Kidney (tissue), 14 donors: ENCODE data around the gene TSHZ2. TPM values are rescaled to one million over a fixed set of nuclear protein-coding genes. Genes with fewer than 3 reads are reported as not detected.

ENCODE experiments used
- DNase-seq, 5 donors: peaks; one replicate each; pipeline ENCODE4 v3.0.0-alpha.2; 2013 to 2020
- FAIRE-seq: peaks from 2 replicates; lab custom pipeline; 2012; peaks lifted over from hg19 to GRCh38; lab: Jason Lieb, UNC
- H3K27ac ChIP-seq, 2 donors: one replicate each; pipeline ENCODE4 v1.7.0; 2013; ENCODE audit warnings: low read depth in 2 of 2, low read length in 2 of 2, inconsistent platforms in 1 of 2
- H3K27me3 ChIP-seq: one replicate; pipeline ENCODE4 v1.7.1; 2013; ENCODE audit warnings: low read length, inconsistent platforms; ENCODE audit not compliant: control insufficient read depth, insufficient read depth
- H3K36me3 ChIP-seq, 3 donors: one replicate each; pipeline versions ENCODE4 v1.7.0 to v1.7.1; 2013; ENCODE audit warnings: low read length in 3 of 3, control low read depth in 1 of 3, inconsistent platforms in 1 of 3; ENCODE audit not compliant: insufficient read depth in 3 of 3, control insufficient read depth in 2 of 3
- H3K4me1 ChIP-seq, 3 donors: one replicate each; pipeline versions ENCODE4 v1.7.0 to v1.7.1; 2013; ENCODE audit warnings: low read length in 3 of 3, inconsistent platforms in 1 of 3, low read depth in 1 of 3; ENCODE audit not compliant: control insufficient read depth in 2 of 3, insufficient read depth in 2 of 3
- H3K4me3 ChIP-seq, 3 donors: one replicate each; pipeline versions ENCODE4 v1.7.0 to v1.8.1; 2013; ENCODE audit warnings: low read length in 3 of 3, control low read depth in 1 of 3, inconsistent platforms in 1 of 3
- H3K9ac ChIP-seq, 3 donors: one replicate each; pipeline versions ENCODE4 v1.7.0 to v1.7.1; 2013; ENCODE audit warnings: low read length in 3 of 3, control low read depth in 1 of 3, inconsistent platforms in 1 of 3
- H3K9me3 ChIP-seq, 3 donors: one replicate each; pipeline versions ENCODE4 v1.7.0 to v1.7.1; 2013; ENCODE audit warnings: low read length in 3 of 3, control low read depth in 1 of 3, inconsistent platforms in 1 of 3; ENCODE audit not compliant: control insufficient read depth in 2 of 3, insufficient read depth in 1 of 3
- CTCF ChIP-seq: IDR thresholded peaks from 3 replicates; pipeline ENCODE4 v1.5.1; 2012; ENCODE audit warnings: mild to moderate bottlenecking, moderate library complexity, borderline replicate concordance; ENCODE audit not compliant: insufficient read depth; ENCODE audit errors: extremely low read depth
- intact Hi-C: fragments of 100-400 bp; cut with DNase I; formaldehyde crosslinking; loops from one replicate; pipeline ENCODE4 v1.11.1; 2022
- polyA plus RNA-seq: library from polyadenylated mRNA; stranded (reverse); fragments of 350-450 nt; fragmentation: Illumina TruSeq; extraction: RNeasy Lipid Tissue Mini Kit (QIAGEN cat#74804); gene quantifications from one replicate; pipeline ENCODE4 v1.2.3, GENCODE V29; 2014; ENCODE audit warnings: low read depth, low replicate concordance; ENCODE audit not compliant: insufficient read depth
- total RNA-seq: library from RNA; stranded (reverse); fragmentation: NEBNext Ultra II Directional; extraction: Animal tissue kit (Norgen Biotek cat#: 25700); gene quantifications from one replicate; pipeline ENCODE4 v1.2.1, GENCODE V29; 2021
- donor health status: control.
- donor health status: control.
- donor health status: control.
- donor health status: control.
- donor health status: control.
- donor health status: DM: yes; HTN: yes; CAD: no.
- donor health status: Normal renal cell carcinoma (clear cell type).

Gene TSHZ2
- total and polyA plus RNA-seq, 2 donors from 2014 or later = 0.86 to 15.5 TPM

- no peaks in the 10 kb centered on the region for H3K36me3 ChIP-seq
- H3K4me1 ChIP-seq = no peaks in the 10 kb centered on the region
- no peak overlapping the region for H3K9ac ChIP-seq
- no peak for TF ChIP-seq CTCF
- no peak overlapping the region for H3K4me3 ChIP-seq
- H3K27me3 ChIP-seq = no peaks in the 10 kb centered on the region
- intact Hi-C loops = no loop called here
- no peak for FAIRE-seq
- no peak overlapping the region for H3K27ac ChIP-seq
- DNase-seq = no peak
- H3K9me3 ChIP-seq = no peaks in the 10 kb centered on the region
These were observed 552.6 kb downstream of the TSHZ2 start for GRCh38 chr20:53524589-53525312.

- Histone ChIP-seq H3K27ac (no peak overlapping the region), H3K9me3 (no peaks in the 10 kb centered on the region), H3K27me3 (no peaks in the 10 kb centered on the region), H3K4me1 (no peaks in the 10 kb centered on the region), H3K4me3 (no peak overlapping the region), H3K9ac (no peak overlapping the region), H3K36me3 (no peaks in the 10 kb centered on the region)
- DNase-seq (no peak), FAIRE-seq (no peak)
- intact Hi-C loops = no loop called here
- no peak for TF ChIP-seq CTCF
These were observed 555.0 kb downstream of the TSHZ2 start for GRCh38 chr20:53527196-53527595.

- H3K9me3 ChIP-seq = no peaks in the 10 kb centered on the region
- H3K27ac ChIP-seq = no peak overlapping the region
- intact Hi-C loops = no loop called here
- H3K36me3 ChIP-seq = no peaks in the 10 kb centered on the region
- H3K4me1 ChIP-seq = no peaks in the 10 kb centered on the region
- H3K9ac ChIP-seq = no peak overlapping the region
- no peak for TF ChIP-seq CTCF
- FAIRE-seq = no peak
- H3K4me3 ChIP-seq = no peak overlapping the region
- DNase-seq = no peak
- no peaks in the 10 kb centered on the region for H3K27me3 ChIP-seq
These were observed 557.5 kb downstream of the TSHZ2 start for GRCh38 chr20:53529658-53530057.
